Loucy (cell line): ENCODE data around the gene ADAT3.

Source experiments
- H2AFZ ChIP-seq: fragments of 200-600 bp; sonication (generic); 2 replicates; pipeline ENCODE4 v1.6.0; 2016; ENCODE audit warnings: antibody characterized with exemption, mild to moderate bottlenecking, low read length, moderate library complexity
- H3F3A ChIP-seq: fragments of 200-600 bp; 2 replicates; pipeline ENCODE4 v1.6.0; 2016; ENCODE audit warnings: antibody characterized with exemption, low read depth, mild to moderate bottlenecking
- H3K27me3 ChIP-seq: fragments of 200-600 bp; sonication (generic); 2 replicates; pipeline ENCODE4 v1.6.1; 2014; ENCODE audit warnings: low read length, mild to moderate bottlenecking; ENCODE audit not compliant: insufficient read depth, poor library complexity, severe bottlenecking
- H3K36me3 ChIP-seq: fragments of 200-600 bp; sonication (generic); 2 replicates; pipeline ENCODE4 v1.6.1; 2016; ENCODE audit warnings: low read length; ENCODE audit not compliant: insufficient read depth
- H3K4me1 ChIP-seq: fragments of 200-600 bp; sonication (generic); 2 replicates; pipeline ENCODE4 v1.5.1; 2014; ENCODE audit warnings: low read length, mild to moderate bottlenecking; ENCODE audit not compliant: insufficient read depth, poor library complexity, severe bottlenecking
- H3K4me2 ChIP-seq: fragments of 200-600 bp; sonication (generic); 2 replicates; pipeline ENCODE4 v1.6.0; 2014; ENCODE audit warnings: antibody characterized with exemption, low read length, low read depth, mild to moderate bottlenecking; ENCODE audit not compliant: poor library complexity, severe bottlenecking
- H3K4me3 ChIP-seq: fragments of 200-600 bp; sonication (generic); 2 replicates; pipeline ENCODE4 v1.5.1; 2014; ENCODE audit warnings: low read length, mild to moderate bottlenecking, mixed read lengths; ENCODE audit not compliant: poor library complexity, severe bottlenecking
- H3K79me2 ChIP-seq: fragments of 200-600 bp; sonication (generic); 2 replicates; pipeline ENCODE4 v1.6.1; 2014; ENCODE audit warnings: low read length; ENCODE audit not compliant: insufficient read depth
- H3K9ac ChIP-seq: fragments of 200-600 bp; sonication (generic); 2 replicates; pipeline ENCODE4 v1.6.0; 2014; ENCODE audit warnings: mild to moderate bottlenecking, low read depth, low read length, moderate library complexity; ENCODE audit not compliant: poor library complexity, severe bottlenecking
- H3K9me2 ChIP-seq: fragments of 200-600 bp; sonication (generic); replicated peaks from 2 replicates; pipeline ENCODE4 v1.6.1; 2016; ENCODE audit warnings: low read depth, low read length, mixed read lengths
- H3K9me3 ChIP-seq: fragments of 200-600 bp; sonication (generic); 2 replicates; pipeline ENCODE4 v1.6.1; 2014; ENCODE audit warnings: mild to moderate bottlenecking, antibody characterized with exemption, low read length, low read depth; ENCODE audit not compliant: insufficient read depth
- H4K20me1 ChIP-seq: fragments of 200-600 bp; sonication (generic); 2 replicates; pipeline ENCODE4 v1.6.0; 2014; ENCODE audit warnings: antibody characterized with exemption, low read length, mild to moderate bottlenecking; ENCODE audit not compliant: insufficient read depth, poor library complexity, severe bottlenecking
- EZH2phosphoT487 ChIP-seq: fragments of 200-600 bp; IDR thresholded peaks from 2 replicates; pipeline ENCODE4 v1.6.1; 2018; ENCODE audit warnings: antibody characterized with exemption, mild to moderate bottlenecking, moderate library complexity, borderline replicate concordance
- TF ChIP-seq, protein P1 (sequence below): fragments of 200-600 bp; sonication (generic); conservative IDR thresholded peaks from 2 replicates; pipeline ENCODE4 v1.5.1; 2014; ENCODE audit warnings: mild to moderate bottlenecking, antibody characterized with exemption, low read length

Gene ADAT3

DNA sequence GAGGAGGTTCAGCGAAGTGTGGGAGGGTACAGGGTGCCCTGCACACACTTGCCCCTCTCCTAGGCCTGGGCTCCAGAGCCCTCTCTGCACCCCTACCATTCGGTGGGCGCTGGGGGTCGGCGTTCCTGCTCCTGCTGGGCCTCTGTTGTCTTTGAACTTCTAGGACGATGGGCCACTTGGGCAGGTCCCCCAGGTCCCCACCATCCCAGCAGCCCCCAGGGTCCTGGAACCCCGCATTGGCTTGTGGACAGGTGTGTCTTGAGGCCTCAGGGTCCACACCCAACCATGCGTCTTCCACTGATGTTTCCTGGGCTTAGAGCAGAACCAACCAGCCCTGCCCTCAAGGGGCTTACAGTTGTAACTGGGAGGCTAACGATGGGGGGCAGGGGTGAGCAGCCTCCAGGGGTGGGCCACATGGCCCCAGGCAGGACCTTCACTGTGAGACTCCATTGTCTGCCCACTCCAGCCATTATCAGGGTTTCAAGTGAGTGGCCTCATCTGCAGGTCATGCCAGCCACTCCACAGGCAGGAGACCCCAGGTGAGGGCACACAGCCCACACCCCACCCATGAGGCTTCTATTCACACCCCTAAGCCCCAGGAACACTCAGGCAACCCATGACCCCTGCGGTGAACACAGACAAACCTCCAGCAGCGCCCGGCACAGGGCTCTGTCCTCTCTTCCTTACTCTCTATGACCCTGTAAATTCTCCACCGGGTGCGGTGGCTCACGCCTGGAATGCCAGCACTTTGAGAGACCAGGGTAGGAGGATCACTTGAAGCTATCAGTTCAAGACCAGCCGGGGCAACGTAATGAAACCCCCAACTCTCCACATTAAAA, 39.8 kb upstream of the ADAT3 start:
- Histone ChIP-seq H3K4me1 (peaks cover 11% of the 10 kb centered on the region), H3K79me2 (peaks cover 35% of the 10 kb centered on the region), H3K4me2 (peak overlapping the region; percentile 79), H2AFZ (no peak overlapping the region), H3K9ac (peak overlapping the region; percentile 94), H3K27me3 (no peaks in the 10 kb centered on the region), H3K4me3 (peak overlapping the region; percentile 91), H3K9me2 (no peaks in the 10 kb centered on the region), H3F3A (no peaks in the 10 kb centered on the region), H3K9me3 (no peaks in the 10 kb centered on the region), H3K36me3 (no peaks in the 10 kb centered on the region), H4K20me1 (peaks cover 21% of the 10 kb centered on the region)
- no peak for TF ChIP-seq EZH2phosphoT487
- TF ChIP-seq, protein P1, sequence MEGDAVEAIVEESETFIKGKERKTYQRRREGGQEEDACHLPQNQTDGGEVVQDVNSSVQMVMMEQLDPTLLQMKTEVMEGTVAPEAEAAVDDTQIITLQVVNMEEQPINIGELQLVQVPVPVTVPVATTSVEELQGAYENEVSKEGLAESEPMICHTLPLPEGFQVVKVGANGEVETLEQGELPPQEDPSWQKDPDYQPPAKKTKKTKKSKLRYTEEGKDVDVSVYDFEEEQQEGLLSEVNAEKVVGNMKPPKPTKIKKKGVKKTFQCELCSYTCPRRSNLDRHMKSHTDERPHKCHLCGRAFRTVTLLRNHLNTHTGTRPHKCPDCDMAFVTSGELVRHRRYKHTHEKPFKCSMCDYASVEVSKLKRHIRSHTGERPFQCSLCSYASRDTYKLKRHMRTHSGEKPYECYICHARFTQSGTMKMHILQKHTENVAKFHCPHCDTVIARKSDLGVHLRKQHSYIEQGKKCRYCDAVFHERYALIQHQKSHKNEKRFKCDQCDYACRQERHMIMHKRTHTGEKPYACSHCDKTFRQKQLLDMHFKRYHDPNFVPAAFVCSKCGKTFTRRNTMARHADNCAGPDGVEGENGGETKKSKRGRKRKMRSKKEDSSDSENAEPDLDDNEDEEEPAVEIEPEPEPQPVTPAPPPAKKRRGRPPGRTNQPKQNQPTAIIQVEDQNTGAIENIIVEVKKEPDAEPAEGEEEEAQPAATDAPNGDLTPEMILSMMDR = no peak

DNA sequence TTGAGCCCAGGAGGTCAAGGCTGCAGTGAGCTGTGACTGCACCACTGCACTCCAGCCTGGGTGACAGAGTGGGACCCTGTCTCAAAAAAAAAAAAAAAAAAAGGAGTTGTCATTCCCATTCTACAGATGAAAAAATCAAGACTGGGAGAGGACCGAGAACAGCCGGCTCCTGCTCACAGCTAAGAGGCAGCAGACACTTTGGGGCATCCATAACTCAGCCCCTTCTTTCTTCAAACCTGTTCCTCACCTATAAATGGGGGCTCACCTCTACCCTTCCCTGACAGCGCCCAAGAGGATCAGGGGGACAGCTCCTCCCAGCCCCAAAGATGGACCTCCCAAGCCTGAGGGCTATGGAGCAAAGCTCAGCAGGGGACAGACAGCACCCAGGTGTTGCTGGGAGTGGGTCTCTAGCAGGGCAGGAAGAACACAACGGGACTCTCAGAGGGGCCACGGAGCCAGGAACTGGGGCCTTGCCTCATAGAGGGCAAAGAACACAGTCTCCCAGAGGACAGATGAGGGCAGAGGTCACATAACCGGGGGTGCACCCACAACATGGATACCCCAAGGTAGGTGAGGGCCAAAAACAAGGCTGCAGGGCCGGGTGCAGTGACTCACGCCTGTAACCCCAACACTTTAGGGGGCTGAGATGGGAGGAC, 38.4 kb upstream of the ADAT3 start:
- H3K4me2 ChIP-seq = no peak overlapping the region
- no peaks in the 10 kb centered on the region for H3K27me3 ChIP-seq
- no peak overlapping the region for H2AFZ ChIP-seq
- no peaks in the 10 kb centered on the region for H3K36me3 ChIP-seq
- no peak for TF ChIP-seq EZH2phosphoT487
- TF ChIP-seq, protein P1 = no peak
- H3K9me3 ChIP-seq = no peaks in the 10 kb centered on the region
- H3K9ac ChIP-seq = no peak overlapping the region
- no peak overlapping the region for H3K4me3 ChIP-seq
- H3K79me2 ChIP-seq = peaks cover 33% of the 10 kb centered on the region
- peaks cover 8% of the 10 kb centered on the region for H4K20me1 ChIP-seq
- no peaks in the 10 kb centered on the region for H3K9me2 ChIP-seq
- no peaks in the 10 kb centered on the region for H3K4me1 ChIP-seq
- no peaks in the 10 kb centered on the region for H3F3A ChIP-seq

DNA sequence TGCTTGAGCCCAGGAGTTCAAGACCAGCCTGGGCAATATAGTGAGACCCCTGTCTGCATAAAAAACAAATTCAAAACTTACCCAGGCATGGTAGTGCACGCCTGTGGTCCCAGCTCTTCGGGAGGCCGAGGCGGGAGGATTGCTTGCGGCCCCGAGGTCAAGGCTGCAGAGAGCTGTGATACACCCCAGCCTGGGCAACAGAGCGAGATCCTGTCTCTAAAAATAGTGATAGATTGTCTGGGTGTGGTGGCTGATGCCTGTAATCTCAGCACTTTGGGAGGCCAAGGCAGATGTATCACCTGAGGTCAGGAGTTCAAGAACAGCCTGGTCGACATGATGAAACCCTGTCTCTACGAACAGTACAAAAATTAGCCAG, 37.9 kb upstream of the ADAT3 start:
- Histone ChIP-seq H3K79me2 (peaks cover 33% of the 10 kb centered on the region), H3F3A (no peaks in the 10 kb centered on the region), H2AFZ (no peak overlapping the region), H3K4me3 (no peak overlapping the region), H3K36me3 (no peaks in the 10 kb centered on the region), H3K9ac (no peak overlapping the region), H3K4me2 (no peak overlapping the region), H4K20me1 (peaks cover 3% of the 10 kb centered on the region), H3K9me2 (no peaks in the 10 kb centered on the region), H3K9me3 (no peaks in the 10 kb centered on the region), H3K4me1 (no peaks in the 10 kb centered on the region), H3K27me3 (no peaks in the 10 kb centered on the region)
- TF ChIP-seq, protein P1 = no peak
- TF ChIP-seq EZH2phosphoT487 = no peak
